Inferior parietal cortex (tissue), 1 donor: Measurements from ENCODE around the gene CRIP3.
"Not testable (repeated sequence)": the region's sequence is repeated elsewhere in the genome, so short reads cannot be mapped to it uniquely, and the experiment has no call there.

Source experiments
- DNase-seq: peaks from one replicate; pipeline ENCODE4 v3.0.0-alpha.2; 2016; ENCODE audit errors: extremely low spot score

CRIP3 gene

GRCh38 chr6:43306086-43306485, 2.5 kb downstream of the CRIP3 start:
- DNase-seq = no peak

- no peak for DNase-seq
Observed at GRCh38 chr6:43304882-43305281, 3.7 kb downstream of the CRIP3 start.

- no peak for DNase-seq
Observed at GRCh38 chr6:43304361-43304760, 4.3 kb downstream of the CRIP3 start.

- no peak for DNase-seq
Observed at GRCh38 chr6:43303751-43304331, 4.8 kb downstream of the CRIP3 start.

DNA sequence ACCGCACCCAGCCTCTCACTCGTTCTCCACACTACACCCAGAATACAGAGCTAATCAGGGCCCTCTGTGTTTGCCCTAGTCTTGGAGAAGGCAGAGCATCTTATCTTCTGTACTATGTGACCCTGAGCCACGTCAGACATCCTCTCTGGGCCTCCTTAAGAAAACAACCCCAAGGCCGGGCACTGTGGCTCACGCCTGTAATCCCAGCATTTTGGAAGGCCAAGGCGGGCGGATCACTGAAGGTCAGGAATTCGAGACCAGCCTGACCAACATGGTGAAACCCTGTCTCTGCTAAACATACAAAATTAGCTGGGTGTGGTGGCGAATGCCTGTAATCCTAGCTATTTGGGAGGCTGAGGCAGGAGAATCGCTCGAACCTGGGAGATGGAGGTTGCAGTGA, 5.6 kb downstream of the CRIP3 start:
- not testable (repeated sequence) for DNase-seq

GRCh38 chr6:43302126-43302525, 6.5 kb downstream of the CRIP3 start:
- no peak for DNase-seq

- DNase-seq = no peak
Observed at GRCh38 chr6:43301081-43301870, 7.3 kb downstream of the CRIP3 start.

DNA sequence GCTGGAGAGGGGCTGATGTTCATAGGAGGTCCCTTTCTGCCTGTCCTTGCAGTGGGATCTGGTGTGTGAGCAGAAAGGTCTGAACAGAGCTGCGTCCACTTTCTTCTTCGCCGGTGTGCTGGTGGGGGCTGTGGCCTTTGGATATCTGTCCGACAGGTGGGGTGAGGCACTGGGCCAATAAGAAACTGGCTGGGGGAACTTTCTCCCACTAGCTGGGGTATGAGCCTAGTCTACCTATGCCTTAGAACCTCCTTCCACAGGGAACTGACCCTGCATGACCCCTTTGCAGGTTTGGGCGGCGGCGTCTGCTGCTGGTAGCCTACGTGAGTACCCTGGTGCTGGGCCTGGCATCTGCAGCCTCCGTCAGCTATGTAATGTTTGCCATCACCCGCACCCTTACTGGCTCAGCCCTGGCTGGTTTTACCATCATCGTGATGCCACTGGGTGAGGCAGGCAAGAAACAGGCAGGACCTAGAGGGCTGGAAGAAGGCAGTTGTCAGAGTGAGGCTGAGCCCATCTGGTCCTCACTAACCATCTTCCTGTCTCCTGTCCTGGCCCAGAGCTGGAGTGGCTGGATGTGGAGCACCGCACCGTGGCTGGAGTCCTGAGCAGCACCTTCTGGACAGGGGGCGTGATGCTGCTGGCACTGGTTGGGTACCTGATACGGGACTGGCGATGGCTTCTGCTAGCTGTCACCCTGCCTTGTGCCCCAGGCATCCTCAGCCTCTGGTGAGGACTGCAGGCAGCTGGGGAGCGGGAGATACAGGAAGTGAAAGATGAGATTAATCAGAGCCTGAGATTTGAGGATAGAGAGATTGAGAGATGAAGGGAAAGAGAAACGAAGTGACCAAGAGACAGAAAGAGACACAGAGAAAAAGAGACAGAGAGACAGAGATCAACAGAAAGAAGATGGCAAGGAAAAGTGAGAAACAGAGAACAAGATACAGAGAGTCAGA, 9.0 kb downstream of the CRIP3 start:
- no peak for DNase-seq

GRCh38 chr6:43298565-43299337, 9.9 kb downstream of the CRIP3 start:
- no peak for DNase-seq

DNA sequence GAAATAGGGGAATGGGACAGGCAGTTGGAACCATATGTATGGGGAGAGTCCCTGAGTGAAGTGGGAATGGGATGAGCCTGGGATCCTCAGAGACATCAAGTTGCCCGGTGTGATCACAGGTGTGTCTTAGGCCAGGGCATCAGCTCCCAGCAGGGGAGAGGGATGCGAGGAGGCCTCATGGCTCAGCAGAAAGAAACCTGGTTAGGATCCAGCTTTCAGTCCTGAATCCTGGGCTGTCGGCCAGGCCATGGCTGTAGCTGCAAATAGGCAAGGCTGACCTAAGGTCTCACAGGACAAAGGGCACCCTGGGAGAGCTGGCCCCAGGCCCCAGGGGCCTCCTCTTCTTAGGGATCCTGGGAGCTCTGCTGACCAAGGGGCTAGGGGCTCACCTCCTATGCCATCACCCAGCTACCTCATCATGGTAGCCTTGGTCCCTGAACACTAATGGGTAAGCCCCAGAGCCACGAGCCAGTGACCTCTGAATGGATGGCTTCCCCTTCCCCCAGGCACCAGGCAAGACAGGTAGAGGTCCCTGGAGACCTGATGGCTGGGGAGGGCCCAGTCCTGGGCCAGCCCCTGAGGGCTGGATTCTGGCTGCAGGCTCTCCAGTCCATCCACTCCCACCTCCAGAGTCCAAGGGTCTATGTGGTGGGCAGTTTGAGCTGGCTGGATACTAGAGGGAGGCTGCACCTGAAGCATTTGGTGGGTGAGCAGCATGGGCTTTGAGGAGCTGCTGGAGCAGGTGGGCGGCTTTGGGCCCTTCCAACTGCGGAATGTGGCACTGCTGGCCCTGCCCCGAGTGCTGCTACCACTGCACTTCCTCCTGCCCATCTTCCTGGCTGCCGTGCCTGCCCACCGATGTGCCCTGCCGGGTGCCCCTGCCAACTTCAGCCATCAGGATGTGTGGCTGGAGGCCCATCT, 10.7 kb downstream of the CRIP3 start, which contains the start of gene SLC22A7:
Gene SLC22A7 (plus strand): TSS at position 617 of the 921 bp plus-strand sequence. CDS start 99 bp downstream, at position 716.
- no peak for DNase-seq

GRCh38 chr6:43296780-43297497, 11.7 kb downstream of the CRIP3 start:
- DNase-seq = no peak

- DNase-seq = no peak
Observed at GRCh38 chr6:43295456-43295855, 13.2 kb downstream of the CRIP3 start.

DNA sequence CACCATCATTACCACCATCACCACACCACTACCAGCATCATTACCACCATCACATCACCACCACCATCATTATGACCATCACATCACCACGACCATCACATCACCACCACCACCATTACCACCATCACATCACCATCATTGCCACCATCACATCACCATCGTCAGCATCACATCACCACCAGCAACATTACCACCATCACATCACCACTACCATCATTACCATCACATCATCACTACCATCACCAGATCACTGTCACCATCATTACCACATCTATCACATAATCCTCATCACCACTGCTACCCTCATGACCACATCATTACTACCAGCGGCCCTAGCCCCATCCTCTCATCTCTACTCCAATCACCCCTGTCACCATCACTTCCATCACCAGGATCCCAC, 14.1 kb downstream of the CRIP3 start:
- DNase-seq = no peak

DNA sequence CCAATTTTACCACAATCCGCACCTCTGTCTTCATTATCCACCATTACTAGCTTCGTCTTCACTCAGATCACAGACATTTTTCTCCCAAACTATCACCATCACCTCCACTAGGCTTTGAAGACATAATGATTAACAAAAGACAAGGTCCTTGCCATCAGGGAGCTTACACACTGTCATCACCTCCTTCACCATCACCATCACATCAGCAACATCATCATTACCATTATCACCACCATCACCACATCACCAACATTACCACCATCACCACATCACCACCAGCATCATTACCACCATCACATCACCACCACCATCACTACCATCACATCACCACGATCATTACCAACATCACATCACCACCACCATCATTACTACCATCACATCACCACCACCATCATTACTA, 14.9 kb downstream of the CRIP3 start:
- no peak for DNase-seq

DNA sequence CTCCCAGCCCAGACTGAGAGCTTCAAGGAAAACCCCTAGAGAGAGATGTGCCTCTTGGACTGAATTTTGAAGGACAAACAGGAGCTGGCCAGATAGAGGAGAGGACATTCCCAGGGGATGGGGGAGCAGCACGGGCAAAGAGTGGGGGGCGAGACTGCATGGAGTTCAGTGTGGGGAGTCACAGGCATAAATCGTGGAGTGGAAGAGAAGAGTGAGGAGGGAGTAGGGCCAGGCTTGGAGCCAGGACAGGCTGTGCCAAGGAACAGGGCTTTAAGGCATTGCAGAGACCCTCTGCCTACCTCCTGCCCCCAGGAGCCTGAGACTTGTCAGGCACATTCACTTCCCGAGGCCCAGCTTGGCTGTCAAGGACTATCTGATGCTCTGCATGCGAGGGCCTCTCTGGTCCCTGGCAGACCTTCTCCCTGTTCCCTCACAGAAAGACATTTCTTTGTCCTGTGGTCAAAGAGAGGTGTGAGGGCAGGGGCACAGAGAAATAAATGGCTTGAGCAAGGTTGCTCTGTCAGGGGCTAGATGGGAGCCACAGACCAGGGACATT, 15.8 kb downstream of the CRIP3 start:
- DNase-seq = no peak

DNA sequence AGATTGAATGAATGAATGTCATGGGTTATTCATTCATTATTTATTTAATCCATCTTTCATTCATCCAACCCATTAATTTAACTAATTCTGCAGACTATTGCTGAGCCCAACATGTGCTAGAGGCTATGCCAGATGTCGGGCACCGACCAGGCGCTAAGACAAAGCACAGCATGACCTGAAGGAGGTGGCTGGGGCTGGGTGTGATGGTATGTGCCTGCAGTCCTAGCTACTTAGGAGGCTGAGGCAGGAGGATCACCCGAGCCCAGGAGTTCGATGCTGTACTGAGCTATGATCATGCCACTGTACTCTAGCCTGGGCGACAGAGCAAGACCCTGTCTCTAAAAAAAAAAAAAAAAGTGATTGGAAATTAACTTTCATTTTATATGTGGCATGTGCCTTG, 16.3 kb downstream of the CRIP3 start:
- DNase-seq = no peak

GRCh38 chr6:43291708-43292107, 16.9 kb downstream of the CRIP3 start:
- DNase-seq = no peak

DNA sequence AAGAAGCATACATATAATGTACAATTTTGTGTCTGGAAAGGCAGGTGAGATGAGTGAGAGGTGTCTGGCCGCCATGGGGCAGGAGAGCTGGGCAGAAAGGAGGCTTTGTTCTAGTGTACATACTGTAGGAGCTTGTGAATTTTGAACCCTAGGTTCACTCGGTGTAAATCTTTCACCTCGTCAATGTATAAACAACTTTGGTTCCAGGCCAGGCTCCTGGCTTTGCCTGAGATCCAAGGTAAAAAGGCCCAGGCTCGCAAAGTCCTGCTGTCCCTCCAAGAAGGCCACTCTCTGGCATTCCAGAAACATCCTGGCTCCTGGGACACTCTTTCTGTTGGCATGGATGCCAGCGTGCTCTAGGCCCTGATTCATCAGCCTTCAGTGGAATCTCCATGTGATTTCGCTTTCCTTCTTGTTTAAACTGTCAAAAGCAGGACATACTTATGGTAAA, 17.7 kb downstream of the CRIP3 start:
- DNase-seq = no peak

DNA sequence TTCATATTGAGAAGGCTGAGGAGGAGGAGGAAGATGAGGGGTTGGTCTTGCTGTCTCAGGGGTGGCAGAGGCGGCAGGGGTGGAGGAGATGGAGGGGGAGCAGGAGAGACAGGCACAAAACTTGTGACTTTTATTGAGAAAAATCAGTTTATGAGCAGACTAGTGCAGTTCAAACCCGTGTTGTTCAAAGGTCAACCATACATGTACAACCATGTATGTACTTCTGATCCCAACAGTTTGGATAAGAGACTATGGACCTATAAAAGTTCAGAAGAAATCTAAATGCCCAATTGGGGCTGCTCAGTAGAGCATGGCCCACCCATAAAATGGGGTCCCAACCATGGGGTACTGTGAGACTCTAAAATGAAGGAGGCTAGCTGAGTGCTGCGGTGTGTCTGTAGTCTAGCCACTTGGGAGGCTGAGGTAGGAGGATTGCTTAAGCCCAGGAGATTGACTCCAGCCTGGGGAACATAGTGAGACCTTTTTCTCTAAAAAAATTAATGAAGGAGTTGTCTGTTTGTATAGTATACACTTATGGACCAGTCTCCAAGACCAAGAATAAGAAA, 18.2 kb downstream of the CRIP3 start:
- DNase-seq = no peak
